GM21717 (cell line): ENCODE results near the gene ADCY3.

Experiments
- ATAC-seq: cut with Tn5 transposase; IDR thresholded peaks from one replicate; pipeline ENCODE4 v1.9.1; 2021; ENCODE audit warnings: mild to moderate bottlenecking, moderate library complexity; ENCODE audit not compliant: unreplicated experiment

Gene ADCY3

GRCh38 chr2:24926220-24926601, 6.2 kb upstream of the ADCY3 start:
- no peak for ATAC-seq

GRCh38 chr2:24925815-24926214, 5.8 kb upstream of the ADCY3 start:
- ATAC-seq: no peak

DNA sequence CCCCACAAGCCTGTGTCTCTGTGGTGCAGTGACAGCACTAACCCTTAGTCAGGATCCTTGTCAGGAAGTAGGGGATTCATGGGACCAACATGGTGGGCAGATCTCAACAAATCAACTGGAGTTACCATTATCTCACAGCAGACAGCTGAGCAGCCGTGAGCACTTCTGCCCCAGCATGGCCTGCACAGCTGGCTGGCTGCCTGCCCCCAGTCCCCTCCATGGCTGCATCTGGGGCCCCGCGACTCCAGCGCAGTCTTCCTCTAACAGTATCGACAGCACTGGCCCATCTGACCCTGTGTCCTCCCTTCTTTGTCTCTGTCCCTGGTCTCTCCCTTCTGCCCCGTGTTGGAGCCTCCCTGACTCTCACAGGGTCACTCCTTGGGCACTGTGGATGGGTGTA, 4.7 kb upstream of the ADCY3 start:
- no peak for ATAC-seq

DNA sequence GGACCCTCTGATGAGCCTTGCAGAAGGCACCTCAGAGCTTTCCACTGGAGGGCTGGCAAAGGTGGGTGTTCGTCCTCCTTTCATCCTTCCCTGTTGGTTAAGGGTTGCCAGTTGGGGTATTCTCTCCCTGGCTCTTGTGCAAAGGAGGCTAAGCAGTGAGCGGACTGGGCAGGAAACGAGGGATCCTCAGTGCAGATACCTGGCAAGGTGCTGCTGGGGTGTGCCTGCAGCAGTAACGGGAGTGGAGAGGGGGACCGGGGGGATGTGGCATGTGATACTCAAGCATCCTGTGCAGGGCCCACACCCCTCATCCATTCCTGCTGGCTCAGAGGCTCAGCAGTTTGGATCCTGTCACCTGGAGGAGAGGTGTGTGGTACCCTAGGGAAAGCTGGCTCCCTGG, 4.2 kb upstream of the ADCY3 start:
- no peak for ATAC-seq

DNA sequence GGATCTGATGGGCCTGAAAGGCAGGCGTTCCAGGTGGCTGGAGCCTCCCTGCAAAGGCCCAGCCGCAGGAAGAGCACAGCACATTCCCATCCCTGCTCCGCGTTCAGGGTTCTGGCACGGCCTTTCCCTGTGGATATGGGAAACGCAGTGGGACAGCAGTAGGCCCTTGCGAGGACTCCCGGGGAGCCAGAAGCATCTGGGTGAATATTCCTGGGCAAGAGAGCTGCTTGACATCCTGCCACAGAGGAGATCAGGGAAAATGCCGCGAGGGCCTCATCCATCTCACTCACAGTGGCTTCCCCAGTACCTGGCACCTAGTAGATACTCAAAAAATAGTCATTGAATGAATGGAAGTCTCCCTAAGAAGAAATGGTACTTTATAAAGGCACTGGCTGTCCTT, 3.1 kb upstream of the ADCY3 start:
- ATAC-seq: no peak

- ATAC-seq: no peak
Observed at GRCh38 chr2:24922556-24922955, 2.5 kb upstream of the ADCY3 start.

DNA sequence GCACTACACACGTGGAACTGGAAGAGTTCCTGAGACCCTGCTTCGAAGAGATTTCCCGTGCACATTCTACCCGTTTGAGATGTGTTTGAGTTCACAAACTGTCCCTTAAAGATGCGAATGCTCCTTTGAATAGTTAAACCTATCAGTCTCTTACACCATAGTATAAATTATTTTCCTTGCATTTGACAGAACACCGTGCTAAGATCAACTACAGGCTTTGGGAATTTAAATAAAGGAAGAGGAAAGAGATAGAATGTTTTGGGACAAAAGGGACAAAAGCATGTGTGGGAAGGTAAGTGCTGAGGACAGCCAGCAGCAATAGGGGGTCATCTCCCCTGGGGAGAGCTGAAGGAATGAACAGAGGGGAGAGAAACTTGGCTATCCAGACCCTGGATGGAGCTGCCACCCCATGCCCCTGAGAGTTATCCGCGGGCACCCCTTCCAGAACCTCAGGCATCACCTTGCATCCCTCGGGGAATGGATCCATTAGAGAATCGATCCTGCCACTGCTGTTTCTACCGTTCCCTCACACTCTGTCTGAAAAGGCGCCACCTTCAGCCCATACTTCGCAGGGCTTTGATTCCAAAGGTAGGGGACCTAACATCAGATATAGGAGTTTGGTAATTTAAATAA, 888 bp upstream of the ADCY3 start:
- ATAC-seq: no peak

DNA sequence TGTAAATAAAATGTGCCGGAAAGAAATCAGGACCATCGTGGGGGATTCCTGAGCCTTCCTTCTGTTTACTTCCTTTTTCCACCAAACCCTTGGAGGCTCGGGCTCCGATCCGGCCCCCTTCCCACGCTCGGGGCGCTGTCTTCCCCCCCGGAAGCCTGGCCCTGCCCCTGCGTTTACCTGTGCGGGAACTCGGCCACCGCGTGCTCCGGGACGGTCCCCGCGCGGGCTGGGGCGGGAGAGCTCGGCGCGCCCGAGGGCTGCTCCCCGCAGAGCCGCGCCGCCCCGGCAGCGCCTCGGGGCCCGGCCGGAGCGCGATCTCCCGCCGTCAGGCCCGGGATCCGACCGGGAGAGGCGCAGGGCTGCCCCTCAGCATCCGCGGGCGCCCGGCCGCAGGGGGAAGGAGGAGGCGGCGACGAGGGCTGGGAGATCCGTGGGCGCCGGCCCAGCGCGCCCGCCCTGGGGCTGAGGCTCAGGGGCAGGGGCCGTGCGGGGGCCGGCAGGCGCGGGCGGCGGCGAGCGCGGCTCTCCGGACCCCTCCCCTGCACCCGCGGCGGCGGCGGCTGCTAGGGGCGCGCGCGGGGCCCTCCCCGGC, 435 bp downstream of the ADCY3 start:
- ATAC-seq: peak; percentile 28

- ATAC-seq: peak; percentile 29
Observed at GRCh38 chr2:24919037-24919505, 966 bp downstream of the ADCY3 start.

DNA sequence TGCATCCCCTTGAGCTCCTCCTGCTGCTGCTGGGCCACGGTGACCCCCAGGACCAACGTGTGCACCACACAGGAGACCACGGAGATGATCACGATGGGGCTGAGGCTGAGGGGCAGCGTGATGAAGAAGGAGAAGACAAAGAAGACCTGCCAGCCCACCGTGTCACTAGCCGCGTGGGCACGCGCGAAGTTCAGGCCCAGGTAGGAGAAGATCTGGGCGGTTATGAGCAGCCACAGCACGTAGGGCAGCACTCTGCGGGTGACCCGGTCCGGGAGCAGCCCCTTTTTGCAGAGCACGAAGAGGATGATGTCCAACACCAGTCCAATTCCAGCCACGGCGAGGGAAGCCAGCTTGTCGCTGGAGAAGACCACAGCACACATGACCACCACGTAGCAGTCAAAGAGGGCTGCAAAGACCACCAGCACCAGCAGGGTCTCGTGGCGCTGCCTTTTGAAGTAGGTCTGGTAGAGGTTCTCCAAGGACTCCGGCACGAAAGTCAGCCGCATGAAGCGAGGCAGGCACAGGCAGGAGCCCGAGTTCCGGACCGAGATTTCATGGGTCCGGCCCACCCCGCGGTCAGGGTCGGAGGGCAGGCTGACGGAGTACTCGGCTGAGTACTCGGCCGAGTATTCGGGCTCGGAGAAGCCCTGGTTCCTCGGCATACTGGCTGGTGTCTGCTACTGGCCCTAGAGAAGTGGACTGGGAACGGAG, 1.6 kb downstream of the ADCY3 start:
- ATAC-seq: no peak

- ATAC-seq: no peak
Observed at GRCh38 chr2:24917731-24918325, 2.2 kb downstream of the ADCY3 start.

GRCh38 chr2:24917086-24917485, 3.0 kb downstream of the ADCY3 start:
- ATAC-seq: no peak

GRCh38 chr2:24915796-24916195, 4.2 kb downstream of the ADCY3 start:
- no peak for ATAC-seq

GRCh38 chr2:24915175-24915574, 4.9 kb downstream of the ADCY3 start:
- no peak for ATAC-seq

GRCh38 chr2:24914713-24915112, 5.3 kb downstream of the ADCY3 start:
- no peak for ATAC-seq

- ATAC-seq: no peak
Observed at GRCh38 chr2:24913911-24914310, 6.1 kb downstream of the ADCY3 start.

DNA sequence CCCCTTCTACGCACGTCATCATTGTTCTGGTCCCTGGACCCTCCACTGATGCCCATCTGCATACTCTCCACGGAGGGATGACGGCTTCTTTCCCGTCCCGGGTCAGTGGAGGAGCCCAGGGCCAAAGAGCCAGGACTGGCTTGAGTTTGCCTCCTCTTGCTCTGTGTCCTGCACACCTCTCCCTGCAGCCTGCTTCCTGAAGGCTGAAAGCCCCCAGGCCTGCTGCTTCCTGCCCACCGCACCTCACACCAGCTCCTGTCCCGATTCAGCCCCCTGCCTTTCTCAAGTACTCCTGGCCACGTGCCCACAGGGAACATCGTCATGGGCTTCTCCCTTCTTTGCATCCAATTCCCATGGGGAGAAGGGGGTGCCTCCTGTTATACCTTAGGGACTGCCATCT, 7.1 kb downstream of the ADCY3 start:
- ATAC-seq: no peak

GRCh38 chr2:24912523-24912922, 7.5 kb downstream of the ADCY3 start:
- ATAC-seq: no peak

DNA sequence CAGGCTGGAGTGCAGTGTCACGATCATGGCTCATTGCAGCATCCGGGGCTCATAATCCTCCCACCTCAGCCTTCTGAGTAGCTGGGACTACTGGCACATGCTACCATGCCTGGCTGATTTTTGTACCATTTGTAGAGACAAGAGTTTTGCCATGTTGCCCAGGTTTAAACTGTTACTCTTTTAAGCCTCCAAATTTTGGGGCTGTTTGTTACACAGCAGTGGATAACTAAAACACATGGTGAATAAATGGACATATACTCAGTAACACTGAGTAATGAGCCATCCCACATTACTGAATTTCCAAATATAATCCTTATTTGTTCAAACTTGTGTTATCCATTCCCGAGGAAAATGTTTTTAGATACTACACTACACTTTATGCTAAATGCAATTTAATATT, 9.8 kb downstream of the ADCY3 start:
- no peak for ATAC-seq

DNA sequence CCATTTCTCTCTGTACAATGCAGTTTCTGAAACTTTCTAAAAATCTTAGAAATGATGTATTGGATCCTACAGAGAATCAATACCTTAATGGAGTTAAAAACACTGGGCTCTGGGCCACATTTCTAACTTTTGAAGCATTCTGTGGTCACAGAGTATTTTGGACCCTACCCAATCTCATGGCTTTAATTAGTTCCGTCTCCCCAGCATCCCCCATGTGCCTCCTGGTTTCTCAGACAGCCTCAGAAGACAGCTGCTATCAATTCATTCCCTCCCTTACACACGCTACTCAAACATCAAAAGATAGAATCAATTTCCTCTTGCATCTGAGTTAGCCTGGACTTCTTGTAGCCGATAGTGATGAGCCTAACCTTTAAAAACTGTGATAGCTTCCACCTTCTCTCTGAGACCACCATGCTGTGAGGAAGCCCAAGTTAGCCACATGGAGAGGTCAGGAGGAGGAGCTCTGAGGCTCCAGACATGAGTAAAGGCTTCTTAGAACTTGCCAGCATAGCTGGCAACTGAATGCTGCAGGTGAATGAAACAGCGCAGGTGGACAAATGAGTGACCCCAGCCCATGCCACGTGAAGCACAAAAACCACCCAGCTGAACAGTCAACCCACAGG, 10.4 kb downstream of the ADCY3 start:
- ATAC-seq: no peak

GRCh38 chr2:24908461-24908901, 11.6 kb downstream of the ADCY3 start:
- ATAC-seq: no peak
